SK-N-SH treated with all-trans-retinoic acid at 6 μM for 48 hours (cell line): ENCODE data around the gene HMGB3.

ENCODE experiments used
- ATAC-seq: fragments of 200-7000 bp; cut with Tn5 transposase; 3 replicates; pipeline ENCODE4 v1.9.1; 2020; ENCODE audit warnings: mild to moderate bottlenecking, moderate library complexity
- ARNTL ChIP-seq: fragments of 450-650 bp; formaldehyde crosslinking; IDR thresholded peaks from 2 replicates; pipeline ENCODE4 v1.5.0; 2020; ENCODE audit warnings: low read depth, mild to moderate bottlenecking, moderate library complexity, borderline replicate concordance
- BACH2 ChIP-seq: fragments of 250-450 bp; sonication (Bioruptor Pico); IDR thresholded peaks from 2 replicates; pipeline ENCODE4 v1.9.0; 2021; ENCODE audit warnings: mild to moderate bottlenecking, borderline replicate concordance
- CSDC2 ChIP-seq: fragments of 250-450 bp; sonication (Bioruptor Pico); IDR thresholded peaks from 2 replicates; pipeline ENCODE4 v1.5.0; 2020; ENCODE audit warnings: mild to moderate bottlenecking, moderate library complexity
- ESRRG ChIP-seq: fragments of 250-450 bp; sonication (Bioruptor Pico); IDR thresholded peaks from 2 replicates; pipeline ENCODE4 v1.6.1; 2021; ENCODE audit warnings: mild to moderate bottlenecking
- GLIS3 ChIP-seq: fragments of 250-450 bp; sonication (Bioruptor Pico); IDR thresholded peaks from 2 replicates; pipeline ENCODE4 v1.5.0; 2020; ENCODE audit warnings: mild to moderate bottlenecking, moderate library complexity
- ISL1 ChIP-seq: fragments of 250-450 bp; sonication (Bioruptor Pico); IDR thresholded peaks from 2 replicates; pipeline ENCODE4 v2.1.2; 2022; ENCODE audit warnings: mild to moderate bottlenecking, moderate library complexity
- PPARA ChIP-seq: fragments of 250-450 bp; sonication (Bioruptor Pico); IDR thresholded peaks from 2 replicates; pipeline ENCODE4 v1.5.0; 2020; ENCODE audit warnings: mild to moderate bottlenecking, borderline replicate concordance
- RARB ChIP-seq: fragments of 250-450 bp; sonication (Bioruptor Pico); IDR thresholded peaks from 2 replicates; pipeline ENCODE4 v1.8.0; 2021; ENCODE audit warnings: mild to moderate bottlenecking, moderate library complexity
- TCF4 ChIP-seq: fragments of 250-450 bp; sonication (Bioruptor Pico); IDR thresholded peaks from 2 replicates; pipeline ENCODE4 v1.8.0; 2021; ENCODE audit warnings: mild to moderate bottlenecking, moderate library complexity, borderline replicate concordance
- TOX ChIP-seq: fragments of 250-450 bp; sonication (Bioruptor Pico); IDR thresholded peaks from 2 replicates; pipeline ENCODE4 v1.8.0; 2021; ENCODE audit warnings: mild to moderate bottlenecking, moderate library complexity, borderline replicate concordance
- ZC3H10 ChIP-seq: fragments of 250-450 bp; sonication (Bioruptor Pico); IDR thresholded peaks from 2 replicates; pipeline ENCODE4 v1.5.1; 2021; ENCODE audit warnings: mild to moderate bottlenecking, moderate library complexity
- ZFP30 ChIP-seq: fragments of 450-650 bp; formaldehyde crosslinking; IDR thresholded peaks from 2 replicates; pipeline ENCODE4 v1.5.0; 2022; ENCODE audit warnings: mild to moderate bottlenecking, moderate library complexity
- ZNF70 ChIP-seq: fragments of 450-650 bp; formaldehyde crosslinking; IDR thresholded peaks from 2 replicates; pipeline ENCODE4 v1.5.0; 2020; ENCODE audit warnings: mild to moderate bottlenecking, moderate library complexity
- ZNF8 ChIP-seq: fragments of 450-650 bp; formaldehyde crosslinking; IDR thresholded peaks from 2 replicates; pipeline ENCODE4 v1.5.0; 2020; ENCODE audit warnings: mild to moderate bottlenecking, moderate library complexity
- TF ChIP-seq, protein P1 (sequence below): fragments of 250-450 bp; sonication (Bioruptor Pico); IDR thresholded peaks from 2 replicates; pipeline ENCODE4 v1.8.0; 2020; ENCODE audit warnings: mild to moderate bottlenecking, moderate library complexity, borderline replicate concordance
- TF ChIP-seq, protein P2 (sequence below): fragments of 250-450 bp; sonication (Bioruptor Pico); IDR thresholded peaks from 2 replicates; pipeline ENCODE4 v1.5.1; 2021; ENCODE audit warnings: mild to moderate bottlenecking, moderate library complexity
- TF ChIP-seq, protein P3 (sequence below): fragments of 250-450 bp; sonication (Bioruptor Pico); IDR thresholded peaks from 2 replicates; pipeline ENCODE4 v1.8.0; 2021; ENCODE audit warnings: low read depth, mild to moderate bottlenecking, moderate library complexity, borderline replicate concordance
- TF ChIP-seq, protein P4 (sequence below): fragments of 250-450 bp; sonication (Bioruptor Pico); IDR thresholded peaks from 2 replicates; pipeline ENCODE4 v1.5.1; 2020; ENCODE audit warnings: low read depth, mild to moderate bottlenecking, moderate library complexity
- TF ChIP-seq, protein P5 (sequence below): fragments of 250-450 bp; sonication (Bioruptor Pico); IDR thresholded peaks from 2 replicates; pipeline ENCODE4 v1.5.0; 2020; ENCODE audit warnings: mild to moderate bottlenecking, moderate library complexity

HMGB3 gene

DNA sequence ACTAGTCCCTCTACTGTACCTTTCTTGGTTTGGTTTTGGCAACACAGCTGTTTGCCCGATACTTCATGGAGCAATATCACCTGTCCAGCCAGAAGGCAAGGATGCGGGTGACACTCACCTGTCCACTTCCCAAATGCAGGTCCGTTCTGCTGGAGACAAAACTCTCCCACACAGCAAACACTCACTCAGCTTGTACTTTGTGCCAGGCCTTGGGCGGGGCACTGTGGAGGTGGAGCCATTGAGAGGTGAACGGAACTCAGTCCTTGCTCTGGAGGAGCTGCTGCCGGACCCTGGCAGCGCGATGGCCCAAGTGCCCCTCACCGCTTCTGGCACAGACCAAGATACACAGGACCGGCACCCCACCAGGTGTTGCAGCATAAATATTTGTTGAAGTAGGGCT is 15.3 kb upstream of the HMGB3 start (continued):
- TF ChIP-seq, protein P1, sequence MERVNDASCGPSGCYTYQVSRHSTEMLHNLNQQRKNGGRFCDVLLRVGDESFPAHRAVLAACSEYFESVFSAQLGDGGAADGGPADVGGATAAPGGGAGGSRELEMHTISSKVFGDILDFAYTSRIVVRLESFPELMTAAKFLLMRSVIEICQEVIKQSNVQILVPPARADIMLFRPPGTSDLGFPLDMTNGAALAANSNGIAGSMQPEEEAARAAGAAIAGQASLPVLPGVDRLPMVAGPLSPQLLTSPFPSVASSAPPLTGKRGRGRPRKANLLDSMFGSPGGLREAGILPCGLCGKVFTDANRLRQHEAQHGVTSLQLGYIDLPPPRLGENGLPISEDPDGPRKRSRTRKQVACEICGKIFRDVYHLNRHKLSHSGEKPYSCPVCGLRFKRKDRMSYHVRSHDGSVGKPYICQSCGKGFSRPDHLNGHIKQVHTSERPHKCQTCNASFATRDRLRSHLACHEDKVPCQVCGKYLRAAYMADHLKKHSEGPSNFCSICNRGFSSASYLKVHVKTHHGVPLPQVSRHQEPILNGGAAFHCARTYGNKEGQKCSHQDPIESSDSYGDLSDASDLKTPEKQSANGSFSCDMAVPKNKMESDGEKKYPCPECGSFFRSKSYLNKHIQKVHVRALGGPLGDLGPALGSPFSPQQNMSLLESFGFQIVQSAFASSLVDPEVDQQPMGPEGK, result no peak
- no peak for TF ChIP-seq ZC3H10 (CRISPR knock-in tag)
- TF ChIP-seq GLIS3 (CRISPR knock-in tag), result no peak
- no peak for TF ChIP-seq ZNF8
- TF ChIP-seq BACH2, result no peak
- TF ChIP-seq, protein P2, sequence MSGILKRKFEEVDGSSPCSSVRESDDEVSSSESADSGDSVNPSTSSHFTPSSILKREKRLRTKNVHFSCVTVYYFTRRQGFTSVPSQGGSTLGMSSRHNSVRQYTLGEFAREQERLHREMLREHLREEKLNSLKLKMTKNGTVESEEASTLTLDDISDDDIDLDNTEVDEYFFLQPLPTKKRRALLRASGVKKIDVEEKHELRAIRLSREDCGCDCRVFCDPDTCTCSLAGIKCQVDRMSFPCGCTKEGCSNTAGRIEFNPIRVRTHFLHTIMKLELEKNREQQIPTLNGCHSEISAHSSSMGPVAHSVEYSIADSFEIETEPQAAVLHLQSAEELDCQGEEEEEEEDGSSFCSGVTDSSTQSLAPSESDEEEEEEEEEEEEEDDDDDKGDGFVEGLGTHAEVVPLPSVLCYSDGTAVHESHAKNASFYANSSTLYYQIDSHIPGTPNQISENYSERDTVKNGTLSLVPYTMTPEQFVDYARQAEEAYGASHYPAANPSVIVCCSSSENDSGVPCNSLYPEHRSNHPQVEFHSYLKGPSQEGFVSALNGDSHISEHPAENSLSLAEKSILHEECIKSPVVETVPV, result no peak
- no peak for TF ChIP-seq ISL1 (CRISPR knock-in tag)
- no peak for TF ChIP-seq ESRRG (CRISPR knock-in tag)
- TF ChIP-seq RARB, result no peak
- no peak for TF ChIP-seq PPARA

DNA sequence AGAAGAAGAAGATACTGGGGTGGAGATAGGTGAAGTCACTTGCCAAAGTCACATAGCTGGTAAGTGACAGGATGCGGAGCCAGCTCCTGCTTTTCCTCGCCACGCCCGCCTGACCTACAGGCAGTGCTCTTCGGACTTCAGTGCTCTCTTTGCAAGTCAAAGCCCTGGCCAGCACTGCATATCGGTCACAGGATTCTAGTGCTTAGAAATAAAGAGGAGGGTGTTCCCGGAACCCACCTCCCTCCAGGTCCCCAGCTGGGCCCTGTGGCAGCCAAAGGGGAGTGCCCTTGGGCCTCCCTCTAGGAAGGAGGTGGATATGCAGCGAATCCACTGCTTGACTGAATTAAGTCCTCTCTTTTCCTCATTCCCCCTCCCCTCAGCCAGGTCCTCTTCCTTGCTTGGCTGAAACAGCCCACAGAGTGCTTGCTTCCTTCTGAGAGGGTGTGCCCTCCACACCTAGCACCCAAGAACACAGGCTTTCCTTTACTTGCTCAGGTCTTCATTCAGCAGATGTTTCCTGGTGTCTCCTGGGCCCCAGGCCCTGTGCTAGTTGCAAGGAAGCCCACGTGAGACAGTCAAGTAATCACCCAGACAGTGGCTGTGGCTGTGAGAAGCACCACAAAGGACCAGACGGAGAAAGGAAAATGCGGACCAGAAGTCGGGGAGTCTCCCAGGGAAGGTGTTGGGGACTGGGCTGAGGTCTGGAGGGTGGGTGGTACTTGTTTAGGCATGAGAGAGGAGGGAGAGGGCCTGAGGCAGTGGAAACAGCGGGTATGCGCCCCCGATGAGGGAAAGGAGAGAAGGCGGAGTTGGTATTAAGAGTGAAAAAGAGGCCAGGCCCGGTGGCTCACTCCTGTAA is 14.0 kb upstream of the HMGB3 start:
- TF ChIP-seq, protein P3, sequence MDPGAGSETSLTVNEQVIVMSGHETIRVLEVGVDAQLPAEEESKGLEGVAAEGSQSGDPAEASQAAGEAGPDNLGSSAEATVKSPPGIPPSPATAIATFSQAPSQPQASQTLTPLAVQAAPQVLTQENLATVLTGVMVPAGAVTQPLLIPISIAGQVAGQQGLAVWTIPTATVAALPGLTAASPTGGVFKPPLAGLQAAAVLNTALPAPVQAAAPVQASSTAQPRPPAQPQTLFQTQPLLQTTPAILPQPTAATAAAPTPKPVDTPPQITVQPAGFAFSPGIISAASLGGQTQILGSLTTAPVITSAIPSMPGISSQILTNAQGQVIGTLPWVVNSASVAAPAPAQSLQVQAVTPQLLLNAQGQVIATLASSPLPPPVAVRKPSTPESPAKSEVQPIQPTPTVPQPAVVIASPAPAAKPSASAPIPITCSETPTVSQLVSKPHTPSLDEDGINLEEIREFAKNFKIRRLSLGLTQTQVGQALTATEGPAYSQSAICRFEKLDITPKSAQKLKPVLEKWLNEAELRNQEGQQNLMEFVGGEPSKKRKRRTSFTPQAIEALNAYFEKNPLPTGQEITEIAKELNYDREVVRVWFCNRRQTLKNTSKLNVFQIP (CRISPR knock-in tag), result no peak
- TF ChIP-seq TCF4 (CRISPR knock-in tag) (no peak), ARNTL (no peak), GLIS3 (CRISPR knock-in tag) (no peak), PPARA (no peak), ZNF8 (no peak), CSDC2 (CRISPR knock-in tag) (no peak)
- TF ChIP-seq, protein P4, sequence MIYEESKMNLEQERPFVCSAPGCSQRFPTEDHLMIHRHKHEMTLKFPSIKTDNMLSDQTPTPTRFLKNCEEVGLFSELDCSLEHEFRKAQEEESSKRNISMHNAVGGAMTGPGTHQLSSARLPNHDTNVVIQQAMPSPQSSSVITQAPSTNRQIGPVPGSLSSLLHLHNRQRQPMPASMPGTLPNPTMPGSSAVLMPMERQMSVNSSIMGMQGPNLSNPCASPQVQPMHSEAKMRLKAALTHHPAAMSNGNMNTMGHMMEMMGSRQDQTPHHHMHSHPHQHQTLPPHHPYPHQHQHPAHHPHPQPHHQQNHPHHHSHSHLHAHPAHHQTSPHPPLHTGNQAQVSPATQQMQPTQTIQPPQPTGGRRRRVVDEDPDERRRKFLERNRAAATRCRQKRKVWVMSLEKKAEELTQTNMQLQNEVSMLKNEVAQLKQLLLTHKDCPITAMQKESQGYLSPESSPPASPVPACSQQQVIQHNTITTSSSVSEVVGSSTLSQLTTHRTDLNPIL (CRISPR knock-in tag), result no peak
- TF ChIP-seq, protein P2, result no peak
- ATAC-seq, result no peak

DNA sequence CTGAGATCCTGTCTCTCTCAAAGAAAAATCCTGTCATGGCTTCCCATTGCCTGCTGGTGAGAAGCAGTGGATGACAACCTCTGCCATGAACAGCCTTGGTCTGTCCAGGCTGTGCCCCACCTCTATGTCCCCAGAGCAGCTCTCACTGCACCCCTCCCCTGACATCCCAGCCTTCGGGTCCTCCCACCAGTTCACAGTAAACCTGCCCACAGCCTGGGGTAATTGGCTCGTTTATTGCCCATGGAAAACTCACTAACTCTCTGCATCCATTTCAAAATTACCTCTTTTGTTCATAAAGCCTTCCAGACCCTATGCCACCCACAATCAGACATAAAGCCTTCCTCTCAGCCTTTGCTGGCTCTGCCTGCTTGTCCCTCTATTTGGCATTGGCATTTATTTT is 10.7 kb upstream of the HMGB3 start:
- no peak for ATAC-seq
- TF ChIP-seq GLIS3 (CRISPR knock-in tag), result no peak
- no peak for TF ChIP-seq ZNF70 (CRISPR knock-in tag)
- no peak for TF ChIP-seq ZC3H10 (CRISPR knock-in tag)
- TF ChIP-seq PPARA, result no peak
- TF ChIP-seq ZFP30 (CRISPR knock-in tag), result no peak
- no peak for TF ChIP-seq TOX (CRISPR knock-in tag)
- TF ChIP-seq, protein P1, result no peak
- TF ChIP-seq TCF4 (CRISPR knock-in tag), result no peak
- TF ChIP-seq, protein P3 (CRISPR knock-in tag), result no peak
- TF ChIP-seq, protein P2, result no peak
- TF ChIP-seq RARB, result no peak
- TF ChIP-seq CSDC2 (CRISPR knock-in tag), result no peak
- TF ChIP-seq, protein P5, sequence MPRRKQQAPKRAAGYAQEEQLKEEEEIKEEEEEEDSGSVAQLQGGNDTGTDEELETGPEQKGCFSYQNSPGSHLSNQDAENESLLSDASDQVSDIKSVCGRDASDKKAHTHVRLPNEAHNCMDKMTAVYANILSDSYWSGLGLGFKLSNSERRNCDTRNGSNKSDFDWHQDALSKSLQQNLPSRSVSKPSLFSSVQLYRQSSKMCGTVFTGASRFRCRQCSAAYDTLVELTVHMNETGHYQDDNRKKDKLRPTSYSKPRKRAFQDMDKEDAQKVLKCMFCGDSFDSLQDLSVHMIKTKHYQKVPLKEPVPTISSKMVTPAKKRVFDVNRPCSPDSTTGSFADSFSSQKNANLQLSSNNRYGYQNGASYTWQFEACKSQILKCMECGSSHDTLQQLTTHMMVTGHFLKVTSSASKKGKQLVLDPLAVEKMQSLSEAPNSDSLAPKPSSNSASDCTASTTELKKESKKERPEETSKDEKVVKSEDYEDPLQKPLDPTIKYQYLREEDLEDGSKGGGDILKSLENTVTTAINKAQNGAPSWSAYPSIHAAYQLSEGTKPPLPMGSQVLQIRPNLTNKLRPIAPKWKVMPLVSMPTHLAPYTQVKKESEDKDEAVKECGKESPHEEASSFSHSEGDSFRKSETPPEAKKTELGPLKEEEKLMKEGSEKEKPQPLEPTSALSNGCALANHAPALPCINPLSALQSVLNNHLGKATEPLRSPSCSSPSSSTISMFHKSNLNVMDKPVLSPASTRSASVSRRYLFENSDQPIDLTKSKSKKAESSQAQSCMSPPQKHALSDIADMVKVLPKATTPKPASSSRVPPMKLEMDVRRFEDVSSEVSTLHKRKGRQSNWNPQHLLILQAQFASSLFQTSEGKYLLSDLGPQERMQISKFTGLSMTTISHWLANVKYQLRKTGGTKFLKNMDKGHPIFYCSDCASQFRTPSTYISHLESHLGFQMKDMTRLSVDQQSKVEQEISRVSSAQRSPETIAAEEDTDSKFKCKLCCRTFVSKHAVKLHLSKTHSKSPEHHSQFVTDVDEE (CRISPR knock-in tag), result no peak
